MCF 10A (cell line): Measurements from ENCODE around the gene PINLYP. TPM values are rescaled to one million over a fixed set of nuclear protein-coding genes. Genes with fewer than 3 reads are reported as not detected.

ENCODE experiments used
- BruUV-seq: library from RNA; stranded (reverse); fragments of 400-500 nt; replicated peaks from 2 replicates; lab custom pipeline; 2021; lab: Mats Ljungman, UMichigan
- CTCF ChIA-PET: fragments of 300-600 bp; sonication (Branson Sonifier 250); formaldehyde crosslinking; extraction: SDS; loops from one replicate; lab custom pipeline; 2021; ENCODE audit warnings: antibody characterized with exemption, inconsistent platforms; lab: Yijun Ruan, JAX
- POLR2A ChIA-PET: fragments of 300-600, 350-650 bp; sonication (Branson Sonifier 250); formaldehyde crosslinking; extraction: SDS; loops from one replicate; lab custom pipeline; 2020; ENCODE audit warnings: antibody characterized with exemption, inconsistent platforms; lab: Yijun Ruan, JAX
- DNase-seq: peaks from one replicate; pipeline ENCODE4 v3.0.0-alpha.2; 2018; ENCODE audit not compliant: unreplicated experiment
- H3K27ac Mint-ChIP-seq: one replicate; pipeline ENCODE4 v1.8.0; 2022; ENCODE audit warnings: mild to moderate bottlenecking, low read depth, mixed read lengths; ENCODE audit not compliant: unreplicated experiment
- H3K27me3 Mint-ChIP-seq: one replicate; pipeline ENCODE4 v1.8.0; 2022; ENCODE audit warnings: mixed read lengths; ENCODE audit not compliant: insufficient read depth, unreplicated experiment
- H3K36me3 Mint-ChIP-seq: one replicate; pipeline ENCODE4 v1.8.0; 2022; ENCODE audit warnings: mild to moderate bottlenecking, moderate library complexity, mixed read lengths; ENCODE audit not compliant: insufficient read depth, unreplicated experiment
- H3K4me1 Mint-ChIP-seq: one replicate; pipeline ENCODE4 v1.8.0; 2022; ENCODE audit warnings: mixed read lengths; ENCODE audit not compliant: insufficient read depth, unreplicated experiment
- H3K4me3 Mint-ChIP-seq: one replicate; pipeline ENCODE4 v1.8.0; 2022; ENCODE audit warnings: mild to moderate bottlenecking, moderate library complexity, mixed read lengths; ENCODE audit not compliant: unreplicated experiment
- H3K9me3 Mint-ChIP-seq: one replicate; pipeline ENCODE4 v1.8.0; 2022; ENCODE audit warnings: mixed read lengths; ENCODE audit not compliant: unreplicated experiment
- intact Hi-C: fragments of 100-400 bp; cut with micrococcal nuclease; formaldehyde crosslinking; loops from 2 replicates; pipeline ENCODE4 v1.14.1; 2022
- total RNA-seq: library from RNA; stranded (reverse); gene quantifications from 2 replicates; pipeline ENCODE4 v1.2.3, GENCODE V29; 2022
- TF ChIP-seq, protein P1 (sequence below): fragments of 200-600 bp; IDR thresholded peaks from one replicate; pipeline ENCODE4 v1.8.0; 2022; ENCODE audit warnings: antibody characterized with exemption, mild to moderate bottlenecking; ENCODE audit not compliant: unreplicated experiment

PINLYP gene
- total RNA-seq, 1 experiment from 2014 or later = not detected

DNA sequence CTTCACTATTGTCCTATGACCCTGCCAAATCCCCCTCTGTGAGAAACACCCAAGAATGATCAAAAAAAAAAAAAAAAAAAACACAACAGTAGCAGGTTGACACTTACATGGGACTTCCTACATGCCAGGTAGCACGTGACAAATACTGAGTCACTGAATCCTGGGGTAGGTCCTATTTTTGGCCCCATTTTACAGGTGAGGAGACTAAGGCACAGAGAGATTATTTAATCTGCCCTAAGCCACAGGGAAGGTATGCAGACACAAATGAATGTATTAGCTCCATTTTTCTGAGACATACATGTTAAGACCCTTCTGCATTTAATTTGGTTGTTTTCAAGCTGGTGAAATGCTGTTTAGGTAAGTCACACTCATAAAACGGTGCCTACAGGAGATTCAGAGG, 26.9 kb upstream of the PINLYP start:
- ChIA-PET CTCF (interaction anchor here (0.7 kb wide), 1 partner anchor 92 kb away, joined by 3 read pairs; no protein-coding TSS in a partner anchor), POLR2A (no interaction called here)
- H3K27ac Mint-ChIP-seq = no peak overlapping the region
- no peaks in the 10 kb centered on the region for H3K4me1 Mint-ChIP-seq
- H3K9me3 Mint-ChIP-seq = no peaks in the 10 kb centered on the region
- no TSS peak for BruUV-seq
- TF ChIP-seq, protein P1, sequence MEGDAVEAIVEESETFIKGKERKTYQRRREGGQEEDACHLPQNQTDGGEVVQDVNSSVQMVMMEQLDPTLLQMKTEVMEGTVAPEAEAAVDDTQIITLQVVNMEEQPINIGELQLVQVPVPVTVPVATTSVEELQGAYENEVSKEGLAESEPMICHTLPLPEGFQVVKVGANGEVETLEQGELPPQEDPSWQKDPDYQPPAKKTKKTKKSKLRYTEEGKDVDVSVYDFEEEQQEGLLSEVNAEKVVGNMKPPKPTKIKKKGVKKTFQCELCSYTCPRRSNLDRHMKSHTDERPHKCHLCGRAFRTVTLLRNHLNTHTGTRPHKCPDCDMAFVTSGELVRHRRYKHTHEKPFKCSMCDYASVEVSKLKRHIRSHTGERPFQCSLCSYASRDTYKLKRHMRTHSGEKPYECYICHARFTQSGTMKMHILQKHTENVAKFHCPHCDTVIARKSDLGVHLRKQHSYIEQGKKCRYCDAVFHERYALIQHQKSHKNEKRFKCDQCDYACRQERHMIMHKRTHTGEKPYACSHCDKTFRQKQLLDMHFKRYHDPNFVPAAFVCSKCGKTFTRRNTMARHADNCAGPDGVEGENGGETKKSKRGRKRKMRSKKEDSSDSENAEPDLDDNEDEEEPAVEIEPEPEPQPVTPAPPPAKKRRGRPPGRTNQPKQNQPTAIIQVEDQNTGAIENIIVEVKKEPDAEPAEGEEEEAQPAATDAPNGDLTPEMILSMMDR = no peak
- no peak overlapping the region for H3K4me3 Mint-ChIP-seq
- H3K36me3 Mint-ChIP-seq = peaks cover 37% of the 10 kb centered on the region
- intact Hi-C loops = no loop called here
- no peak for DNase-seq
- no peaks in the 10 kb centered on the region for H3K27me3 Mint-ChIP-seq

DNA sequence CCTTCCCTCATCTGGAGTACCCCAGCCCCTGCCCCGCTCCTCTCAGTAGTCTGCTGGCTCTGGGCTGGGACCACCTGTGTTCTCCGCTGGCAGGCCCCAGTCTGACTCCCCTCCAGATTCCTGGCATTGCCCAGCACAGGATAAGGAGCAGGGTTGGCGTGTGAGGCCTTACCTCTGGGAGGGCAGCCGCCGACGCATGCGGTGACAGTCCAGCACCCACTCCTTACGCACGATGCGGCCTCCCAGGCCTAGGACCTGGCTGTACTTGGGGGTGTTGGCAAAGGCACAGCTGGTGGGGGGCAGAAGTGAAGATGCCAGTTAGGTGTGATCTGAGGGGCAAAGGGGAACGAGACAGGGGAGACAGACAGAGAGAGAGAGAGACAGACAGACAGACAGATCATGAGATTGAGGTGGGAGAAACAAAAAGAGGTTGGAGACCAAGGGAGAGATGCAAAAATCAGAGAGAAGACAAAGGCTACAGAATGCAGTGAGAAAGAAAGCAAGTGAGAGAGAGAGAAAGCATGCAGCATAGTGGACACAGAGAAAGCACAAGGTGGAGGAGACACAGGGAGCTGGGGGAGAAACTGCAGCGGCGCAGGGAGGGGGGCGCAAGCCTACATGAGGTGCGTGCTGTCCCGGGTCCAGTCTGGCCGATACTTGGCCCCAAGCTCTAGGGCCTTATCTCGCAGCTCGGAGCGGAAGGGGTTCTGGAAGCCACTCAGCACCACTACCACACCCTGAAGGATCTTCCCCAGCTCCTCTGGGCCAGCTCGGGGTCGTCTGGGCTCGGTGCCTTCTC, 24.0 kb upstream of the PINLYP start:
- Mint-ChIP-seq H3K27me3 (no peaks in the 10 kb centered on the region), H3K36me3 (peaks cover 26% of the 10 kb centered on the region), H3K27ac (no peak overlapping the region), H3K9me3 (no peaks in the 10 kb centered on the region), H3K4me1 (no peaks in the 10 kb centered on the region), H3K4me3 (no peak overlapping the region)
- DNase-seq = no peak
- intact Hi-C loops = no loop called here
- POLR2A ChIA-PET = no interaction called here
- BruUV-seq = no TSS peak
- TF ChIP-seq, protein P1 = no peak
- CTCF ChIA-PET = interaction anchor here (0.9 kb wide), 1 partner anchor 27 kb away, joined by 3 read pairs; no protein-coding TSS in a partner anchor

DNA sequence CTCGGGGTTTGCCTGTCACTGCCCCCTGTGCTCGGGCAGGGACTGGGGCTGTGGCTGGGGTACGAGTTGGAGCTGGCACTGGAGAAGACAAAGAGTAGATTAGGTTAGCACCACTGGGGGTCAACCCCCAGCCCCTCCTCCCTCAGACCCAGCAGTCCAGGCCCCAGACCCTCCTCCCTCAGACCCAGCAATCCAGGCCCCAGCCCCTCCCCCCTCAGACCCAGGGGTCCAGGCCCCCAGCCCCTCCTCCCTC, 23.5 kb upstream of the PINLYP start:
- Mint-ChIP-seq H3K4me3 (no peak overlapping the region), H3K36me3 (peaks cover 29% of the 10 kb centered on the region), H3K9me3 (no peaks in the 10 kb centered on the region), H3K4me1 (no peaks in the 10 kb centered on the region), H3K27me3 (no peaks in the 10 kb centered on the region), H3K27ac (no peak overlapping the region)
- TF ChIP-seq, protein P1 = no peak
- POLR2A ChIA-PET = interaction anchor here (2.1 kb wide), 1 partner anchor 19 kb away, joined by 7 read pairs; the partner anchor contains the start of gene ZNF575
- DNase-seq = no peak
- intact Hi-C loops = no loop called here
- CTCF ChIA-PET = interaction anchor here (0.9 kb wide), 1 partner anchor 28 kb away, joined by 3 read pairs; no protein-coding TSS in a partner anchor
- no TSS peak for BruUV-seq

DNA sequence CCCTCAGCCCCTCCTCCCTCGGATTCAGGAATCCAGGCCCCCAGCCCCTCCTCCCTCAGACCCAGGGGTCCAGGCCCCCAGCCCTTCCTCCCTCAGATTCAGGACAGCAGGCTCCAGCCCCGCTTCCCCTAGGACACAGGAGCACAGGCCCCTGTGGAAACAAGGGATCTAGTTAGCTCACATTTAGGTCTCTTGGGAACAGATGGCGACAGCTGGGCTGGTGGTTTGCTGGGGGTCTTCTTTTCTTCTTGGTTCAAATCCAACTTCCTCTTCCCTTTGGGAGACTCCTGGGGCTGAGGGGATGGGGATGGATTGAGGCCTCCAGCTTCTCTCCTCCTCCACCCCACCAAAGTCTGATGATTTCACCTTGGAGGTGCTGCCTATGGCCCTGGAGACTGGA, 23.0 kb upstream of the PINLYP start:
- Mint-ChIP-seq H3K4me3 (no peak overlapping the region), H3K9me3 (no peaks in the 10 kb centered on the region), H3K27ac (no peak overlapping the region), H3K4me1 (no peaks in the 10 kb centered on the region), H3K27me3 (no peaks in the 10 kb centered on the region), H3K36me3 (peaks cover 34% of the 10 kb centered on the region)
- no peak for DNase-seq
- no TSS peak for BruUV-seq
- ChIA-PET POLR2A (interaction anchor here (2.1 kb wide), 1 partner anchor 20 kb away, joined by 7 read pairs; the partner anchor contains the start of gene ZNF575), CTCF (no interaction called here)
- TF ChIP-seq, protein P1 = no peak
- intact Hi-C loops = no loop called here
